ENCODE results near the gene ZNF527. TPM values are rescaled to one million over a fixed set of nuclear protein-coding genes. Genes with fewer than 3 reads are reported as not detected.
"Not testable (repeated sequence)": the region's sequence is repeated elsewhere in the genome, so short reads cannot be mapped to it uniquely, and the experiment has no call there.

ZNF527 gene
- total RNA-seq (2014; rRNA removed): 4.4 and 5.7 TPM in 2 replicates
- 1.7 TPM for polyA plus RNA-seq (2012)

- peak; percentile 97 for DNase-seq (ENCODE audit: low read depth)
Observed at GRCh38 chr19:37370880-37371661, at the start of gene ZNF527. Gene ZNF527, plus strand, starts transcription at chr19:37371099. Its CDS starts 3,100 bp downstream, at chr19:37374199.

- DNase-seq (ENCODE audit: low read depth): peak; percentile 14
Observed at GRCh38 chr19:37329686-37330085, 41.2 kb upstream of the ZNF527 start.

GRCh38 chr19:37332839-37333238 lies 38.1 kb upstream of the ZNF527 start:
- DNase-seq (ENCODE audit: low read depth): no peak

- DNase-seq (ENCODE audit: low read depth): peak; percentile 31
Observed at GRCh38 chr19:37333457-37333856, 37.4 kb upstream of the ZNF527 start.

GRCh38 chr19:37334179-37335071 lies 36.5 kb upstream of the ZNF527 start:
- peak; percentile 85 for DNase-seq (ENCODE audit: low read depth)

- peak; percentile 22 for DNase-seq (ENCODE audit: low read depth)
Observed at GRCh38 chr19:37342753-37343152, 28.1 kb upstream of the ZNF527 start.

GRCh38 chr19:37346091-37346490 lies 24.8 kb upstream of the ZNF527 start:
- no peak for DNase-seq (ENCODE audit: low read depth)

GRCh38 chr19:37348060-37348459 lies 22.8 kb upstream of the ZNF527 start:
- no peak for DNase-seq (ENCODE audit: low read depth)

- DNase-seq (ENCODE audit: low read depth): no peak
Observed at GRCh38 chr19:37353968-37354367, 16.9 kb upstream of the ZNF527 start.

GRCh38 chr19:37355901-37356300 lies 15.0 kb upstream of the ZNF527 start:
- no peak for DNase-seq (ENCODE audit: low read depth)

GRCh38 chr19:37361994-37362393 lies 8.9 kb upstream of the ZNF527 start:
- peak; percentile 84 for DNase-seq (ENCODE audit: low read depth)

GRCh38 chr19:37362733-37363132 lies 8.2 kb upstream of the ZNF527 start:
- no peak for DNase-seq (ENCODE audit: low read depth)

- not testable (repeated sequence) for DNase-seq (ENCODE audit: low read depth)
Observed at GRCh38 chr19:37370386-37370879, 466 bp upstream of the ZNF527 start.

- DNase-seq (ENCODE audit: low read depth): no peak
Observed at GRCh38 chr19:37389234-37389633, 18.3 kb downstream of the ZNF527 start.

GRCh38 chr19:37391399-37391798 lies 20.5 kb downstream of the ZNF527 start:
- not testable (repeated sequence) for DNase-seq (ENCODE audit: low read depth)

- DNase-seq (ENCODE audit: low read depth): no peak
Observed at GRCh38 chr19:37401078-37401477, 30.2 kb downstream of the ZNF527 start.

GRCh38 chr19:37403403-37403802 lies 32.5 kb downstream of the ZNF527 start:
- DNase-seq (ENCODE audit: low read depth): no peak

- not testable (repeated sequence) for DNase-seq (ENCODE audit: low read depth)
Observed at GRCh38 chr19:37406140-37406846, 35.4 kb downstream of the ZNF527 start.

- DNase-seq (ENCODE audit: low read depth): no peak
Observed at GRCh38 chr19:37412700-37413099, 41.8 kb downstream of the ZNF527 start.

GRCh38 chr19:37413313-37414084 lies 42.6 kb downstream of the ZNF527 start:
- DNase-seq (ENCODE audit: low read depth): peak; percentile 6

Data from LHCN-M2 (cell line).